ENCODE measurements around the gene DCAF11.

Gene DCAF11

GRCh38 chr14:24067133-24068082 lies 47.2 kb upstream of the DCAF11 start:
- Histone ChIP-seq H3K4me1 (peaks cover 6% of the 10 kb centered on the region), H3K9me3 (ENCODE audit: control insufficient read depth, low read length) (no peaks in the 10 kb centered on the region), H3K9ac (no peak overlapping the region), H2AFZ (no peak overlapping the region), H3K27me3 (ENCODE audit: control insufficient read depth, insufficient read depth, low read length) (no peaks in the 10 kb centered on the region), H3K79me2 (no peaks in the 10 kb centered on the region), H3K4me3 (ENCODE audit: low read depth, low read length) (no peak overlapping the region), H3K4me2 (ENCODE audit: low read length) (no peak overlapping the region), H3K27ac (no peak overlapping the region), H3K36me3 (ENCODE audit: control insufficient read depth, insufficient read depth, low read length) (no peaks in the 10 kb centered on the region)
- no peak for TF ChIP-seq CTCF (IDR thresholded peaks at IDR 0.05)

GRCh38 chr14:24068711-24069410 lies 45.7 kb upstream of the DCAF11 start:
- Histone ChIP-seq H3K79me2 (no peaks in the 10 kb centered on the region), H3K36me3 (ENCODE audit: control insufficient read depth, insufficient read depth, low read length) (no peaks in the 10 kb centered on the region), H3K27ac (no peak overlapping the region), H3K27me3 (ENCODE audit: control insufficient read depth, insufficient read depth, low read length) (no peaks in the 10 kb centered on the region), H3K4me1 (peaks cover 18% of the 10 kb centered on the region), H2AFZ (no peak overlapping the region), H3K9ac (no peak overlapping the region), H3K9me3 (ENCODE audit: control insufficient read depth, low read length) (no peaks in the 10 kb centered on the region), H3K4me2 (ENCODE audit: low read length) (no peak overlapping the region), H3K4me3 (ENCODE audit: low read depth, low read length) (no peak overlapping the region)
- no peak for TF ChIP-seq CTCF (IDR thresholded peaks at IDR 0.05)

DNA sequence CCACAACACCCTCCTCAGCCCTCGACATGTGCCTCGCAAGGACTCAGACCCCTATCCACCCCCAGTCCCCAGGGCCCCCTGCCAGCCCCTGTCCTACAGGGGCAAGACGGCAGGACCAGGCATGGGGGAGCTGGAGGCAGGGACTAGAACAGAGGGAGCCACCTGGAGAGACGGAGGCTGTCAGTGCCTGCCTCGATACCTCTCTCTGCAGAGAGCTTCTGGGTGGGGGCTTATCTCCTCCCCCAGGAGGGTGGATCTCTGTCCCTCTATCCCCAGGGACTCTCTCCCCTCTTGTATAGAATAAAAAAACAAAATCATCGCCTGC lies 45.2 kb upstream of the DCAF11 start:
- no peak for TF ChIP-seq CTCF (IDR thresholded peaks at IDR 0.05)
- Histone ChIP-seq H3K27me3 (ENCODE audit: control insufficient read depth, insufficient read depth, low read length) (no peaks in the 10 kb centered on the region), H3K9me3 (ENCODE audit: control insufficient read depth, low read length) (no peaks in the 10 kb centered on the region), H3K4me1 (peaks cover 19% of the 10 kb centered on the region), H3K36me3 (ENCODE audit: control insufficient read depth, insufficient read depth, low read length) (no peaks in the 10 kb centered on the region), H3K4me2 (ENCODE audit: low read length) (no peak overlapping the region), H3K4me3 (ENCODE audit: low read depth, low read length) (no peak overlapping the region), H2AFZ (no peak overlapping the region), H3K79me2 (no peaks in the 10 kb centered on the region), H3K9ac (no peak overlapping the region), H3K27ac (no peak overlapping the region)

- no peak overlapping the region for H3K4me2 ChIP-seq (ENCODE audit: low read length)
- H3K4me3 ChIP-seq (ENCODE audit: low read depth, low read length) = no peak overlapping the region
These were observed 44.1 kb upstream of the DCAF11 start for GRCh38 chr14:24070285-24071143.

More at GRCh38 chr14:24070285-24071143, 44.1 kb upstream of the DCAF11 start:
- no peaks in the 10 kb centered on the region for H3K9me3 ChIP-seq (ENCODE audit: control insufficient read depth, low read length)
- H3K27me3 ChIP-seq (ENCODE audit: control insufficient read depth, insufficient read depth, low read length) = no peaks in the 10 kb centered on the region
- no peak for TF ChIP-seq CTCF (IDR thresholded peaks at IDR 0.05)
- H3K4me1 ChIP-seq = peaks cover 25% of the 10 kb centered on the region
- H3K79me2 ChIP-seq = no peaks in the 10 kb centered on the region
- no peak overlapping the region for H3K9ac ChIP-seq
- H3K36me3 ChIP-seq (ENCODE audit: control insufficient read depth, insufficient read depth, low read length) = no peaks in the 10 kb centered on the region
- H2AFZ ChIP-seq = no peak overlapping the region
- H3K27ac ChIP-seq = no peak overlapping the region
